ENCODE results near the gene BTAF1. TPM values are rescaled to one million over a fixed set of nuclear protein-coding genes. Genes with fewer than 3 reads are reported as not detected.
"Not testable (repeated sequence)": the region's sequence is repeated elsewhere in the genome, so short reads cannot be mapped to it uniquely, and the experiment has no call there.

Gene BTAF1
- total RNA-seq, 1 donor from 2014 or later = 34.6 TPM

- H3K27ac Mint-ChIP-seq (ENCODE audit: unreplicated experiment) = no peak overlapping the region
- H3K27me3 Mint-ChIP-seq (ENCODE audit: unreplicated experiment) = no peaks in the 10 kb centered on the region
- H3K4me1 Mint-ChIP-seq (ENCODE audit: unreplicated experiment) = no peaks in the 10 kb centered on the region
- no peak for DNase-seq (ENCODE audit: extremely low spot score, unreplicated experiment)
- H3K9me3 Mint-ChIP-seq (ENCODE audit: unreplicated experiment) = no peaks in the 10 kb centered on the region
- no peak overlapping the region for H3K4me3 Mint-ChIP-seq (ENCODE audit: unreplicated experiment)
- H3K36me3 Mint-ChIP-seq (ENCODE audit: unreplicated experiment) = peaks cover 42% of the 10 kb centered on the region
- TF ChIP-seq CTCF (IDR thresholded peaks at IDR 0.05) = no peak
These were observed 88.1 kb downstream of the BTAF1 start for GRCh38 chr10:92011560-92012214.

- Mint-ChIP-seq H3K27ac (ENCODE audit: unreplicated experiment) (no peak overlapping the region), H3K4me3 (ENCODE audit: unreplicated experiment) (no peak overlapping the region), H3K36me3 (ENCODE audit: unreplicated experiment) (peaks cover 53% of the 10 kb centered on the region), H3K4me1 (ENCODE audit: unreplicated experiment) (no peaks in the 10 kb centered on the region), H3K27me3 (ENCODE audit: unreplicated experiment) (no peaks in the 10 kb centered on the region), H3K9me3 (ENCODE audit: unreplicated experiment) (no peaks in the 10 kb centered on the region)
- no peak for TF ChIP-seq CTCF (IDR thresholded peaks at IDR 0.05)
- no peak for DNase-seq (ENCODE audit: extremely low spot score, unreplicated experiment)
These were observed 91.0 kb downstream of the BTAF1 start for GRCh38 chr10:92014620-92015019.

GRCh38 chr10:92024700-92025099, 101.1 kb downstream of the BTAF1 start:
- TF ChIP-seq CTCF (IDR thresholded peaks at IDR 0.05) = no peak
- no peaks in the 10 kb centered on the region for H3K27me3 Mint-ChIP-seq (ENCODE audit: unreplicated experiment)
- DNase-seq (ENCODE audit: extremely low spot score, unreplicated experiment) = no peak

GRCh38 chr10:92025340-92025739, 101.8 kb downstream of the BTAF1 start:
- not testable (repeated sequence) for H3K4me1 Mint-ChIP-seq (ENCODE audit: unreplicated experiment); H3K9me3 Mint-ChIP-seq (ENCODE audit: unreplicated experiment); DNase-seq (ENCODE audit: extremely low spot score, unreplicated experiment); H3K27ac Mint-ChIP-seq (ENCODE audit: unreplicated experiment); H3K4me3 Mint-ChIP-seq (ENCODE audit: unreplicated experiment); H3K27me3 Mint-ChIP-seq (ENCODE audit: unreplicated experiment)
- peaks cover 34% of the 10 kb centered on the region for H3K36me3 Mint-ChIP-seq (ENCODE audit: unreplicated experiment)

More at GRCh38 chr10:92024700-92025099, 101.1 kb downstream of the BTAF1 start:
- Mint-ChIP-seq H3K4me1 (ENCODE audit: unreplicated experiment) (no peaks in the 10 kb centered on the region), H3K4me3 (ENCODE audit: unreplicated experiment) (no peak overlapping the region), H3K36me3 (ENCODE audit: unreplicated experiment) (peaks cover 35% of the 10 kb centered on the region), H3K9me3 (ENCODE audit: unreplicated experiment) (no peaks in the 10 kb centered on the region), H3K27ac (ENCODE audit: unreplicated experiment) (no peak overlapping the region)

- Mint-ChIP-seq H3K4me3 (ENCODE audit: unreplicated experiment) (no peak overlapping the region), H3K27ac (ENCODE audit: unreplicated experiment) (no peak overlapping the region), H3K36me3 (ENCODE audit: unreplicated experiment) (peaks cover 43% of the 10 kb centered on the region), H3K4me1 (ENCODE audit: unreplicated experiment) (no peaks in the 10 kb centered on the region), H3K27me3 (ENCODE audit: unreplicated experiment) (no peaks in the 10 kb centered on the region), H3K9me3 (ENCODE audit: unreplicated experiment) (no peaks in the 10 kb centered on the region)
- DNase-seq (ENCODE audit: extremely low spot score, unreplicated experiment) = no peak
- TF ChIP-seq CTCF (IDR thresholded peaks at IDR 0.05) = no peak
These were observed 103.6 kb downstream of the BTAF1 start for GRCh38 chr10:92027141-92027540.
